ENCODE results near the gene ARRDC3.
"Not testable (repeated sequence)": the region's sequence is repeated elsewhere in the genome, so short reads cannot be mapped to it uniquely, and the experiment has no call there.

ARRDC3 gene

GRCh38 chr5:91345461-91345860 lies 37.7 kb downstream of the ARRDC3 start:
- no peak overlapping the region for H3K4me3 ChIP-seq (ENCODE audit: low read depth, low read length)
- no peak for DNase-seq (ENCODE audit: low read depth)
- no peak for TF ChIP-seq POLR2A (IDR thresholded peaks at IDR 0.05; ENCODE audit: extremely low read depth, insufficient read length)

GRCh38 chr5:91344661-91345200 lies 38.4 kb downstream of the ARRDC3 start:
- not testable (repeated sequence) for DNase-seq (ENCODE audit: low read depth); H3K4me3 ChIP-seq (ENCODE audit: low read depth, low read length)

GRCh38 chr5:91343916-91344315 lies 39.2 kb downstream of the ARRDC3 start:
- no peak for DNase-seq (ENCODE audit: low read depth)
- no peak overlapping the region for H3K4me3 ChIP-seq (ENCODE audit: low read depth, low read length)
- TF ChIP-seq MAX (IDR thresholded peaks at IDR 0.05; ENCODE audit: low read depth, low read length) (no peak), MYC (IDR thresholded peaks at IDR 0.05; ENCODE audit: low read depth, low read length) (no peak), CTCF (IDR thresholded peaks at IDR 0.05; ENCODE audit: low read depth, low read length) (no peak), POLR2A (IDR thresholded peaks at IDR 0.05; ENCODE audit: extremely low read depth, insufficient read length) (no peak)

- H3K4me3 ChIP-seq (ENCODE audit: low read depth, low read length); DNase-seq (ENCODE audit: low read depth): not testable (repeated sequence)
Observed at GRCh38 chr5:91342931-91343330, 40.2 kb downstream of the ARRDC3 start.

GRCh38 chr5:91341154-91341553 lies 42.0 kb downstream of the ARRDC3 start:
- no peak for DNase-seq (ENCODE audit: low read depth)
- H3K4me3 ChIP-seq (ENCODE audit: low read depth, low read length) = no peak overlapping the region
- TF ChIP-seq POLR2A (IDR thresholded peaks at IDR 0.05; ENCODE audit: extremely low read depth, insufficient read length) (no peak), MYC (IDR thresholded peaks at IDR 0.05; ENCODE audit: low read depth, low read length) (no peak), CTCF (IDR thresholded peaks at IDR 0.05; ENCODE audit: low read depth, low read length) (no peak), MAX (IDR thresholded peaks at IDR 0.05; ENCODE audit: low read depth, low read length) (no peak)

- no peak for TF ChIP-seq MAX (IDR thresholded peaks at IDR 0.05; ENCODE audit: low read depth, low read length)
- TF ChIP-seq CTCF (IDR thresholded peaks at IDR 0.05; ENCODE audit: low read depth, low read length) = no peak
- no peak for TF ChIP-seq MYC (IDR thresholded peaks at IDR 0.05; ENCODE audit: low read depth, low read length)
- TF ChIP-seq POLR2A (IDR thresholded peaks at IDR 0.05; ENCODE audit: extremely low read depth, insufficient read length) = no peak
- H3K4me3 ChIP-seq (ENCODE audit: low read depth, low read length) = no peak overlapping the region
- no peak for DNase-seq (ENCODE audit: low read depth)
Observed at GRCh38 chr5:91340532-91340931, 42.6 kb downstream of the ARRDC3 start.

- H3K4me3 ChIP-seq (ENCODE audit: low read depth, low read length) = no peak overlapping the region
- no peak for DNase-seq (ENCODE audit: low read depth)
Observed at GRCh38 chr5:91339063-91339705, 43.9 kb downstream of the ARRDC3 start.

More at GRCh38 chr5:91339063-91339705, 43.9 kb downstream of the ARRDC3 start:
- TF ChIP-seq CTCF (IDR thresholded peaks at IDR 0.05; ENCODE audit: low read depth, low read length) = no peak
- no peak for TF ChIP-seq POLR2A (IDR thresholded peaks at IDR 0.05; ENCODE audit: extremely low read depth, insufficient read length)
